Small intestine (tissue), 7 donors: ENCODE measurements around the gene NHERF1. TPM values are rescaled to one million over a fixed set of nuclear protein-coding genes. Genes with fewer than 3 reads are reported as not detected.

Source experiments
- DNase-seq, 2 donors: peaks; one replicate each; pipeline versions ENCODE4 v3.0.0 to v3.0.0-alpha.2; 2013
- FAIRE-seq: peaks from 2 replicates; lab custom pipeline; 2012; peaks lifted over from hg19 to GRCh38; lab: Jason Lieb, UNC
- H3K27ac ChIP-seq, 3 donors: one replicate each; pipeline ENCODE4 v1.5.1; 2013; ENCODE audit warnings: low read length in 2 of 3, mild to moderate bottlenecking in 2 of 3, control low read depth in 1 of 3, inconsistent platforms in 1 of 3, low read depth in 1 of 3, moderate library complexity in 1 of 3
- H3K27me3 ChIP-seq, 3 donors: one replicate each; pipeline ENCODE4 v1.6.1; 2013; ENCODE audit warnings: low read length in 3 of 3, inconsistent platforms in 1 of 3; ENCODE audit not compliant: control insufficient read depth in 3 of 3, insufficient read depth in 3 of 3
- H3K36me3 ChIP-seq, 3 donors: one replicate each; pipeline ENCODE4 v1.6.1; 2013; ENCODE audit warnings: low read length in 3 of 3, inconsistent platforms in 1 of 3, low read depth in 1 of 3, mild to moderate bottlenecking in 1 of 3, moderate library complexity in 1 of 3; ENCODE audit not compliant: control insufficient read depth in 3 of 3, insufficient read depth in 2 of 3
- H3K4me1 ChIP-seq, 3 donors: one replicate each; pipeline ENCODE4 v1.6.1; 2013; ENCODE audit warnings: low read length in 2 of 3, inconsistent platforms in 1 of 3, low read depth in 1 of 3, mild to moderate bottlenecking in 1 of 3, moderate library complexity in 1 of 3; ENCODE audit not compliant: control insufficient read depth in 3 of 3, insufficient read depth in 2 of 3
- H3K4me3 ChIP-seq, 3 donors: one replicate each; pipeline ENCODE4 v1.5.1; 2013; ENCODE audit warnings: low read length in 3 of 3, control low read depth in 1 of 3, inconsistent platforms in 1 of 3, low read depth in 1 of 3, mild to moderate bottlenecking in 1 of 3, moderate library complexity in 1 of 3
- H3K9me3 ChIP-seq, 2 donors: one replicate each; pipeline ENCODE4 v1.6.1; 2013; ENCODE audit warnings: low read depth in 1 of 2, low read length in 1 of 2; ENCODE audit not compliant: control insufficient read depth in 2 of 2, insufficient read depth in 1 of 2
- WGBS, 3 donors: extraction: QIAGEN DNeasy Blood & Tissue Kit; methylation state at CpG; one replicate each; pipeline ENCODE4 v1.1.7; 2013; 5-methylcytosine and 5-hydroxymethylcytosine counted together
- polyA plus RNA-seq, 4 donors: library from polyadenylated mRNA; stranded (reverse) in 3 of 4; unstranded in 1 of 4; fragments of 200-250 nt in 3 of 4; fragments of 120-200 nt in 1 of 4; gene quantifications; one replicate each; pipeline versions ENCODE4 v1.2.1 to v1.2.3, GENCODE V29; 2013
- donor health status: healthy with polysubstance abuse.
- donor health status: control.
- donor health status: control.
- donor health status: Bipolar disorder and iron deficiency.
- donor health status: healthy.

Gene NHERF1
- polyA plus RNA-seq, 4 donors = 231 to 592 (median 518) TPM

DNA sequence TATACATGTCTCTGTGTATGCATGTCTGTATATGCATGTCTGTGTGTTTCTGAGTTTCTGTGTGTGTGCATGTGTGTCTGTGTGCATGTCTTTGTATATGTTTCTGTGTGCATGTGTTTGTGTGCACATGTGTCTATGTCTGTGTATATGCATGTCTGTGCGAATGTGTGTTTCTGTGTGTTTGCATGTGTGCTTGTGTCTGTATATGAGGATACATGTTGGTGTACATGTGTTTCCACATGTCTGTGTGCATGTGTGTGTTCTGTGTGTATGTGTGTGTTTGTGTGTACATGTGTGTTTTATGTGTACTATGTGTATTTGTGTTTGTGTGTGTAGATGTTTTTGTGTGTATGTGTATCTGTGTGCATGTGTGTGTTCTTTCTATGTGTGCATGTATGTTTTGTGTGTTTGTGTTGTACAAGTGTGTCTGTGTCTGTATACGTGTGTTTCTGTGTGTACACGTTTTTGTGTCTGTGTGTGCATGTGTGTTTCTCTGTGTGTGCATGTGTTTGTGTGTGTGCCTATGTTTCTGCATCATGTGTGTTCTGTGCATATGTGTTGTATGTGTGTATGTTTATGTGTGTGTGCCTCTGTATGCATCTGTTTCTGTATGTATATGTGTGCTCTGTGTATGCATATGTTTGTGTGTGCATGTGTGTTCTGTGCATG, 20.3 kb upstream of the NHERF1 start:
- 93 to 96% (median 95%) methylated on average over 3 of the region's 3 CpGs for WGBS, 3 donors
- H3K36me3 ChIP-seq = no peaks in the 10 kb centered on the region
- FAIRE-seq = no peak

GRCh38 chr17:74728702-74729075, 19.7 kb upstream of the NHERF1 start:
- FAIRE-seq = no peak

More for the DNA sequence above, 20.3 kb upstream of the NHERF1 start:
- H3K9me3 ChIP-seq = no peaks in the 10 kb centered on the region
- no peak for DNase-seq
- H3K4me1 ChIP-seq = no peaks in the 10 kb centered on the region
- H3K27me3 ChIP-seq = no peaks in the 10 kb centered on the region
- no peak overlapping the region for H3K4me3 ChIP-seq
- no peak overlapping the region for H3K27ac ChIP-seq

DNA sequence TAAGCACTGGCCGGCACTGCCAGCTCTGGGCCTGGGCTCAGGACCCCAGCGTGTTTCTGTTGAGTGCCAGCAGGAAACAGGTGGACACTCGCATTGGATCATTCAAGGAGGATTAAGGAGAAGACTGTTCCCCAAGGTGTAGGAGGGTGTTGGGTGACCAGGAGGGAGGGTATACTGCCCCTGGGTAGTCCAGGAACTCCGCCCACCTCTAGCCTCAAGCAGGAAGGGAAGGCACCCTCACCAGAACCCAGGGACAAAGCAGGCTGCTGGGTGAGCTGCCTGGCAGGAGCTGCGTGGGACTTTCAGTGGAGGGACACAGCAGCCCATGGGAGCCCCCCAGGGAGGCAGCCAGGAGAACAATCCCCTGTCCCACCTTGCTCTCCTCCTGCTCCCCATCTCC, 19.1 kb upstream of the NHERF1 start:
- no peak for DNase-seq

More at GRCh38 chr17:74728702-74729075, 19.7 kb upstream of the NHERF1 start:
- Histone ChIP-seq H3K27me3 (no peaks in the 10 kb centered on the region), H3K27ac (no peak overlapping the region), H3K4me3 (no peak overlapping the region), H3K36me3 (no peaks in the 10 kb centered on the region), H3K9me3 (no peaks in the 10 kb centered on the region), H3K4me1 (no peaks in the 10 kb centered on the region)
- no peak for DNase-seq
- 94 to 97% (median 95%) methylated on average over 3 of the region's 3 CpGs for WGBS, 3 donors

GRCh38 chr17:74729866-74730265, 18.6 kb upstream of the NHERF1 start:
- 88 to 92% (median 91%) methylated on average over 15 of the region's 15 CpGs for WGBS, 3 donors
- Histone ChIP-seq H3K27me3 (no peaks in the 10 kb centered on the region), H3K9me3 (no peaks in the 10 kb centered on the region), H3K36me3 (no peaks in the 10 kb centered on the region), H3K27ac (no peak overlapping the region), H3K4me1 (no peaks in the 10 kb centered on the region), H3K4me3 (no peak overlapping the region)
- no peak for FAIRE-seq
- DNase-seq = no peak

More for the DNA sequence above, 19.1 kb upstream of the NHERF1 start:
- no peaks in the 10 kb centered on the region for H3K4me1 ChIP-seq
- WGBS, 3 donors = 84 to 96% (median 93%) methylated on average over 5 of the region's 5 CpGs
- no peaks in the 10 kb centered on the region for H3K36me3 ChIP-seq
- no peak overlapping the region for H3K27ac ChIP-seq
- FAIRE-seq = no peak
- no peak overlapping the region for H3K4me3 ChIP-seq
- no peaks in the 10 kb centered on the region for H3K27me3 ChIP-seq
- H3K9me3 ChIP-seq = no peaks in the 10 kb centered on the region

DNA sequence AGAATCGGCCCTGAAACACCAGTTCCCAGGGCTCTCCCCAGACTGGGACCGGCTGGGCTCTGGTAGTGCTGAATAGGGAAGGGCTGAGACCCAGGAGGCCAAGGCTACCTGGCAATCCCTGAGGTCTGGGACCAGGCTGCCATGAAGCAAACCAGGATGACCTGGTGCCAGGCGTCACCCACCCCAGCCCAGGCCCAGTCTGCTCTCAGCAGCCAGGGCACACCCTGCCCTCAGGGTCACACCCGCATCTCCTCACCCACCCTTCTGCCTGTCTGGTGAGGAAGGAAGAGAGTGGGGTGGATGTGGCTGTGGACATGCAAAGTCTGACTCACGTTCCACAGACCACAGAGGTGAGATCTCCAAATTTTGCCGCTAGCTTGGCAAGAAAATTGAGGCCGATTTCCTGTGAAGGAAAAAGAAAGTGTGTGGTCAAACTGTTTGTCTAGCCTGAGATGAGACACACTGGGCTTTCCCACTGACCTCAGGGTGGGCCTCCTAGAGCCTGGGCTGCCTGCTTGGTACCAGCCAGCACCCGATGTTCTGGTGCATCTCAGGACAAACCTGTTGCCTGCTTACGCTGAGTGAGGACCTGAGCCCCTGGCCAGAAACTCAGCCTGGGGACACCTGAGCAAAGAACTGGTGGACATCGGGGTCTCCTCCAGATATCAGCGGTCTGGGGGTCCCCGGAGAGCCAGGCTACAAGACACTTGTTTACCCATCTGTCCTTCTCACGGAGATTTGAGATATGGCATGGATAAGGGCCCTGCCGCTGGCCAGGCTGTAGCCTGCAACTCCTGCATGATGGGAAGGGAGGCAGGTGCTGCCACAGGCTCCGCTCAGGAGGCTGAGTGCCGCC, 17.7 kb upstream of the NHERF1 start:
- no peak for DNase-seq
- no peak overlapping the region for H3K4me3 ChIP-seq
- H3K27me3 ChIP-seq = no peaks in the 10 kb centered on the region
- no peaks in the 10 kb centered on the region for H3K4me1 ChIP-seq
- 60 to 74% (median 64%) methylated on average over 16 of the region's 16 CpGs for WGBS, 3 donors
- no peak for FAIRE-seq
- H3K36me3 ChIP-seq = no peaks in the 10 kb centered on the region
- no peaks in the 10 kb centered on the region for H3K9me3 ChIP-seq
- H3K27ac ChIP-seq = no peak overlapping the region

DNA sequence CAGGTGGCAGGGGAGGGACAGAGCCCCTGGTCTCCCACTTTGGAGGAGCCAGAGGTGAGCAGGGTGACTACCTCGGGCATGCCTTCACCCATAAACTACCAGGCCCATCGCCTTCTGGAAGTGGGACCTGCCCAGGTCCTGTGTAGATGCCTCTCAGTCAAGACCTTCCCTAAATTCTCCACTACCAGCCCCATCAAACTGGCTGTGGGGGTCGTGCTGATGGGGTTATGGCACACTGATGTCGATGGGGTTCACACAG, 17.2 kb upstream of the NHERF1 start:
- H3K27me3 ChIP-seq = peaks cover 0 to 2% (median 0%) of the 10 kb centered on the region in 3 donors
- no peaks in the 10 kb centered on the region for H3K9me3 ChIP-seq
- WGBS, 3 donors = 59 to 81% (median 60%) methylated on average over 4 of the region's 4 CpGs
- no peaks in the 10 kb centered on the region for H3K36me3 ChIP-seq
- no peak overlapping the region for H3K4me3 ChIP-seq
- FAIRE-seq = no peak
- H3K4me1 ChIP-seq = peaks cover 0 to 3% (median 2%) of the 10 kb centered on the region in 3 donors
- no peak overlapping the region for H3K27ac ChIP-seq
- DNase-seq = no peak

DNA sequence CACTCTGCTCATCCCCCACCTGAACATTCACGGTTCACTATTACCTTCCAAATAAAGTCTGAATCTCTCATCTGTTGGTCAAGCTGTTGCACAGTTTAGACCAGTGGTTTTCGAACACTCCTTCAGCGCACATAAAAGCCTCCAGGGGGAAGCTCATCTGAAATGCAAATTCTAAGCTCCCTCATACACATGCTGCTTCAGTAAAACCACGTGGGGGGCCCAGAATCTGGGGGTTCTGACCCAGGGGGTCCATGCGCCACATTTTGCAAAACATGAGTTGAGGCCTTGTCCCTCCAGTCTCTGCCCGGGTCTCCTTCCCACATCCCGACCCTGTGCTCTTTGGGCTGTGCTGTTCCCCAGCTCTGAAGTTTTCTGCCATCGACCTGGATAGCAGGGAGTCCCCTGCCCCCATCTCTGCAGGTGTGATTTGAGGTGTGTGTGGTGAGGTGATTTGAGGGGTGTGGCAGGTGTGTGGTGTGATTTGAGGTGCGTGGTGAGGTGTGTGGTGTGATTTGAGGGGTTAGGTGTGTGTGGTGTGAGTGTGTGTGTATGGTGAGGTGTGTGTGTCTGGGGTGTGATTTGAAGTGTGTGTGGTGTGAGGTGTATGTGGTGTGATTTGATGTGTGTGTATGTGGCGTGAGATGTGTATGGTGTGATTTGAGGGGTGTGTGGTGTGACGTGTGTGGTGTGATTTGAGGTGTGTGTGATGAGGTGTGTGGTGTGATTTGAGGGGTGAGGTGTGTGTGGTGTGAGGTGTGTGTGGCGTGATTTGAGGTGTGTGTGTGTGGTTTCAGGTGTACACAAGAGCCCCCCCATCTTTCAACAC, 16.2 kb upstream of the NHERF1 start:
- H3K4me1 ChIP-seq = peaks cover 0 to 7% (median 4%) of the 10 kb centered on the region in 3 donors
- H3K27me3 ChIP-seq = peaks cover 0 to 5% (median 0%) of the 10 kb centered on the region in 3 donors
- DNase-seq = no peak
- FAIRE-seq = no peak
- WGBS, 3 donors = 67 to 78% (median 70%) methylated on average over 12 of the region's 12 CpGs
- H3K9me3 ChIP-seq = no peaks in the 10 kb centered on the region
- H3K4me3 ChIP-seq = no peak overlapping the region
- H3K36me3 ChIP-seq = no peaks in the 10 kb centered on the region
- no peak overlapping the region for H3K27ac ChIP-seq

DNA sequence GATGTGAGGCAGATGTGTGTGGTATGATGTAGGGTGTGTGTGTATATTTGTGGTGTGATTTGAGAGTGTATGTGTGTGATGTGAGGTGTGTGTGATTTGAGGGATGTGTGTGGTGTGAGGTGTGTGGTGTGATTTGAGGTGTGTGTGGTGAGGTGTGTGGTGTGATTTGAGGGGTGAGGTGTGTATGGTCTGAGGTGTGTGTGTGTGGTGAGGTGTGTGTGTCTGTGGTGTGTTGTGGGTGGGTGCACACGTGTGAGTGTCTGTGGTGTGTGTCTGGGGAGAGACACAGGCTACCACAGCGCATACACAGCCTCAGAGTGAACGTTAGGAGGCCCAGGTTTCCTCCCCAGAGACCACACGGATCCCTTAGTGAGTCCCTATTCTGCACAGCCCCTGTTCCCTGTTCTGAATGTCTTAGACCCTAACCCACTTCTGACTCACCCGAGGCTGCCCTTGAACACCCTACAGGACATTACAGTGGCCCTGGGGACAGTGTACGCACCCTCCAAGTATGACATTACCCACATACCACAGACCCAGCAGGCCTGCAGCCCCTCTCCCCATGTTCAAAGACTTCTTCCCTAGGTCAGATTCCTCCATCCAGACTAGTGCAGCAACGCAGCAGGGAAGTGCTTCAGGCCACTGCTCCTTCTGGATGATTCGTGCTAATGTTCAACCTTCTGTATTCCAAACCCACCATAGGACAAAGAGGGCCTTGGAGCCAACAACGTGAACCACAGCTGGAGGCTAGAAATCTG, 14.9 kb upstream of the NHERF1 start:
- 57 to 66% (median 59%) methylated on average over 9 of the region's 9 CpGs for WGBS, 3 donors
- no peak for FAIRE-seq

More for the DNA sequence above, 14.9 kb upstream of the NHERF1 start:
- Histone ChIP-seq H3K9me3 (no peaks in the 10 kb centered on the region), H3K4me1 (peaks cover 0 to 18% (median 13%) of the 10 kb centered on the region in 3 donors), H3K4me3 (no peak overlapping the region), H3K27ac (no peak overlapping the region), H3K36me3 (no peaks in the 10 kb centered on the region), H3K27me3 (peaks cover 0 to 13% (median 0%) of the 10 kb centered on the region in 3 donors)
- DNase-seq = no peak
